Tibial nerve (tissue), 4 donors: ENCODE measurements around the gene DGCR8. TPM values are rescaled to one million over a fixed set of nuclear protein-coding genes. Genes with fewer than 3 reads are reported as not detected.

ENCODE experiments used
- DNase-seq, 2 donors: peaks; one replicate each; pipeline ENCODE4 v3.0.0-alpha.2; 2019; ENCODE audit warnings: low spot score in 2 of 2
- H3K27ac ChIP-seq, 4 donors: fragments of 200-600 bp; sonication (generic) in 3 of 4; one replicate each; pipeline ENCODE4 v1.5.1; 2017 to 2019; ENCODE audit warnings: mild to moderate bottlenecking in 1 of 4
- H3K27me3 ChIP-seq, 2 donors: fragments of 200-600 bp; sonication (generic) in 1 of 2; one replicate each; pipeline versions ENCODE4 v1.5.1 to v1.6.0; 2017 to 2019
- H3K36me3 ChIP-seq, 3 donors: fragments of 200-600 bp; sonication (generic); one replicate each; pipeline ENCODE4 v1.5.1; 2018 to 2019
- H3K4me1 ChIP-seq, 4 donors: fragments of 200-600 bp; sonication (generic) in 3 of 4; one replicate each; pipeline ENCODE4 v1.5.1; 2017 to 2019
- H3K4me3 ChIP-seq, 4 donors: fragments of 200-600 bp; sonication (generic) in 3 of 4; one replicate each; pipeline ENCODE4 v1.5.1; 2017 to 2019; ENCODE audit warnings: mild to moderate bottlenecking in 1 of 4, moderate library complexity in 1 of 4
- H3K9me3 ChIP-seq, 4 donors: fragments of 200-600 bp; sonication (generic) in 3 of 4; one replicate each; pipeline ENCODE4 v1.5.1; 2017 to 2019
- EP300 ChIP-seq, 2 donors: sonication (generic); formaldehyde crosslinking; IDR thresholded peaks; one replicate each; pipeline ENCODE4 v1.6.1; 2017; ENCODE audit warnings: antibody characterized with exemption in 2 of 2, mild to moderate bottlenecking in 1 of 2
- POLR2A ChIP-seq, 2 donors: fragments of 450-650 bp; IDR thresholded peaks; one replicate each; pipeline ENCODE4 v1.6.1; 2017; ENCODE audit warnings: antibody characterized with exemption in 2 of 2, mild to moderate bottlenecking in 2 of 2, moderate library complexity in 2 of 2
- WGBS, 2 donors: methylation state at CpG; one replicate each; pipeline ENCODE4 v1.1.5; 2018; 5-methylcytosine and 5-hydroxymethylcytosine counted together
- total RNA-seq, 4 donors: library from RNA; depleted of rRNA; stranded (reverse); fragments of >200 nt; gene quantifications; one replicate each; pipeline ENCODE4 v1.1.0, GENCODE V29; 2016
- TF ChIP-seq, protein P1 (sequence below), 5 experiments: fragments of 200-600 bp in 3 of 5; fragments of 450-650 bp in 2 of 5; sonication (generic) in 3 of 5; IDR thresholded peaks; one replicate each; pipeline ENCODE4 v1.5.1; 2016 to 2019; ENCODE audit warnings: antibody characterized with exemption in 5 of 5, mild to moderate bottlenecking in 3 of 5, moderate library complexity in 2 of 5

DGCR8 gene
- total RNA-seq, 4 donors from 2014 or later = 23.0 to 35.1 (median 26.0) TPM

DNA sequence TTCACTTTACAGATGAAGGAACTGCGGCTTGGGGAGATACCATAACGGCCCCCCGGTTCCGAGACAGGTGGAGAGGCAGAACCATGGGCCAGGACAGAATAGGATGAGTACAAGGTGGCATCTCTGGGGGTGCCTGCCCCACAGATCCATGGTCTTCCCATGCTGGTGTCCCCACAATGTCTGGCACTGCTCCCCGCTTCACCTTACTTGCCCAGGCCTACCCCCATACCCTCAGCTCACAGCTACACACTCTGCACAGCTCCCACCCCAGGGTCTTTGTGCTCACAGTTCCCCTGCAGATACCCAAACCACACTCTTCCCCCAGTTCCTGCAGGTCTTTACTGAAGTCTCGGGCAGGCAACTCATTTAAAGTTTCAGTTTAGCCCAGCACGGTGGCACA is 11.4 kb upstream of the DGCR8 start:
- H3K36me3 ChIP-seq = peaks cover 0 to 33% (median 0%) of the 10 kb centered on the region in 3 donors
- no peak for DNase-seq
- TF ChIP-seq, protein P1, sequence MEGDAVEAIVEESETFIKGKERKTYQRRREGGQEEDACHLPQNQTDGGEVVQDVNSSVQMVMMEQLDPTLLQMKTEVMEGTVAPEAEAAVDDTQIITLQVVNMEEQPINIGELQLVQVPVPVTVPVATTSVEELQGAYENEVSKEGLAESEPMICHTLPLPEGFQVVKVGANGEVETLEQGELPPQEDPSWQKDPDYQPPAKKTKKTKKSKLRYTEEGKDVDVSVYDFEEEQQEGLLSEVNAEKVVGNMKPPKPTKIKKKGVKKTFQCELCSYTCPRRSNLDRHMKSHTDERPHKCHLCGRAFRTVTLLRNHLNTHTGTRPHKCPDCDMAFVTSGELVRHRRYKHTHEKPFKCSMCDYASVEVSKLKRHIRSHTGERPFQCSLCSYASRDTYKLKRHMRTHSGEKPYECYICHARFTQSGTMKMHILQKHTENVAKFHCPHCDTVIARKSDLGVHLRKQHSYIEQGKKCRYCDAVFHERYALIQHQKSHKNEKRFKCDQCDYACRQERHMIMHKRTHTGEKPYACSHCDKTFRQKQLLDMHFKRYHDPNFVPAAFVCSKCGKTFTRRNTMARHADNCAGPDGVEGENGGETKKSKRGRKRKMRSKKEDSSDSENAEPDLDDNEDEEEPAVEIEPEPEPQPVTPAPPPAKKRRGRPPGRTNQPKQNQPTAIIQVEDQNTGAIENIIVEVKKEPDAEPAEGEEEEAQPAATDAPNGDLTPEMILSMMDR (IDR thresholded peaks at IDR 0.05) = no peak
- no peak for TF ChIP-seq EP300 (IDR thresholded peaks at IDR 0.05)
- TF ChIP-seq POLR2A (IDR thresholded peaks at IDR 0.05) = no peak
- H3K27me3 ChIP-seq = no peaks in the 10 kb centered on the region
- no peak overlapping the region for H3K4me3 ChIP-seq
- no peak overlapping the region for H3K27ac ChIP-seq
- no peaks in the 10 kb centered on the region for H3K4me1 ChIP-seq
- WGBS, 2 donors = 89 to 90% methylated on average over 6 to 7 of the region's 7 CpGs
- no peaks in the 10 kb centered on the region for H3K9me3 ChIP-seq

DNA sequence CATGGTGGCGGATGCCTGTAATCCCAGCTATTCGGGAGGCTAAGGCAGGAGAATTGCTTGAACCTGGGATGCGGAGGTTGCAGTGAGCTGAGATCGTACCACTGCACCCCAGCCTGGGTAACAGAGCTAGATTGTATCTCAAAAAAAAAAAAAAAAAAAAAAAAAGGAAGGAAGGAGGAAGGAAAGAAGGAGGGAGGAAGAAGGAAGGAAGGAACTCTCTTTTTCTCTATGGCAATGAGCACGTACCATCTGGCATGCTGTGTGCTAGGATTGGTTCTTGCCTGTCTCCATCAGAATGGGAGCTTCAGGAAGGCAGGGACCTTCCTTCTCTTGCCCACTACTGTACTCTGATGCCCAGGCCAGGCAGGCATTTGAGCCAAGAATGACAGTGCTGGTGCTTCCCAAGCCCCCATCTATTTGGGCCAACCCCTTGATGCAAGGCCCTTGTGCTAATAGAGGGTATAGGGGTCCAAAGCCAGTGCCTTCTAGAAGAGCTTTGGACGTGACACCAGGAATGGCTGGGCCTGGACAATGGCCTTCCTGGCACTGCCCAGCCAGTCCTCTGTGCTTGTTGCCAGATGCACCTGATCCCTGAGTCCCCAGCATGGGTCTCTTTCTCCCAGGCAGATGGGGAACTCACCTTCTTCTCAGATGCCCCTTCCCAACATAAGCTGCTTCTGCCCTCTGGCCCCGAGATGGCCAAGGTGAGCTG is 10.6 kb upstream of the DGCR8 start:
- H3K4me1 ChIP-seq = no peaks in the 10 kb centered on the region
- WGBS, 2 donors = 92% methylated on average over 5 of the region's 7 CpGs
- no peak for DNase-seq
- no peak overlapping the region for H3K4me3 ChIP-seq
- H3K27ac ChIP-seq = no peak overlapping the region
- H3K27me3 ChIP-seq = no peaks in the 10 kb centered on the region
- H3K9me3 ChIP-seq = no peaks in the 10 kb centered on the region
- TF ChIP-seq POLR2A (IDR thresholded peaks at IDR 0.05) (no peak), EP300 (IDR thresholded peaks at IDR 0.05) (no peak)
- TF ChIP-seq, protein P1 (IDR thresholded peaks at IDR 0.05) = no peak
- peaks cover 0 to 24% (median 0%) of the 10 kb centered on the region in 3 donors for H3K36me3 ChIP-seq

DNA sequence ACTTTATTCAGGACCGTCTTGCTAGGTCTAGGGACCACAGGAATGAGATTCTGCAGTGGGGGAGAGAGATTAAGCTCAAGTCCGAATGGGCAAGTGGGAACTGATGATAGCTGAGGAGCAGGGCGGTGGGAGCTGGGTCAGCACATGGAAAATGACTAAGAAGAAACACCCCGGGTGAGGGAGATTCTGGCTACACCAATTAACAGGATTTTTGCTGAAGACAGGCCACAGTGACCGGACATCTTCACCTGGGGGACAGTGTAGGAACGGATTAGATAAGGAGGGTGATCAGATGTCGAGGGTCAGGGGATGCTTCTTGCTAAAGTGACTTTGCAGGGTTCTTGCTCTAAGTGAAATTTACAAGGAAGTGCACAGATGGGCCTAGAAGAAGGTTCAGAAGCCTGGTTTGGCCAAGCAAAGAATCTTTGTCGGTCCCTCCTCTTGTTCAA is 8.5 kb upstream of the DGCR8 start:
- TF ChIP-seq POLR2A (IDR thresholded peaks at IDR 0.05) (no peak), EP300 (IDR thresholded peaks at IDR 0.05) (no peak)
- TF ChIP-seq, protein P1 (IDR thresholded peaks at IDR 0.05) = no peak
- WGBS, 2 donors = 84 to 89% methylated on average over 8 of the region's 8 CpGs
- DNase-seq = no peak

DNA sequence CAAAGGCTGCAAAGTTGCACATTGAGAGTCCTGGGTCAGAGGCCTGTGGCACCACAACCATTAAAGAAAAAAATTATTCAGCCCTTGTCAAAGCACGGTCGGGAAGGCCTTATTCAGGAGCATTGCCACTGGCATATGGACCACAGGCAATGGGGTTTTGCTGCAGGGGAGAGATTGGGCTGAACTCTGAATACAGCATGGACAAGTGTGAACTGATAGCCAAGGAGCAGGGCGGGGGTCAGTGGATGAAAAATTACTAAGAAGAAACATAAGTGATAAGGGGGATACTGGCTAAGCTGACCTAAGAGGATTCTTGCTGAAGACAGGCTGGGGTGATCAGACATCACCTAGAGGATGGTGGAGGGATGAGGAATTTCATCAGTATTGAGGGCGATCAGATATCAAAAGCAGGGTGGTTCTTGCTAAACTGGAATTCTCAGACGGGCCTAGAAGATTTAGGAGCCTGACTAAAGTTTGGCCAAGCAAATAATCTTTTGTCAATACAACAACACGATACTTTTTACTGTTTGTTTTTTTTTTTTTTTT is 3.3 kb upstream of the DGCR8 start:
- H3K27me3 ChIP-seq = no peaks in the 10 kb centered on the region
- no peak for DNase-seq
- no peak for TF ChIP-seq POLR2A (IDR thresholded peaks at IDR 0.05)
- no peak for TF ChIP-seq EP300 (IDR thresholded peaks at IDR 0.05)
- TF ChIP-seq, protein P1 (IDR thresholded peaks at IDR 0.05) = no peak
- no peak overlapping the region for H3K27ac ChIP-seq
- H3K36me3 ChIP-seq = no peaks in the 10 kb centered on the region
- no peaks in the 10 kb centered on the region for H3K9me3 ChIP-seq
- H3K4me1 ChIP-seq = peaks cover 0 to 18% (median 11%) of the 10 kb centered on the region in 4 donors
- no peak overlapping the region for H3K4me3 ChIP-seq
- WGBS, 2 donors = 66 to 72% methylated on average over 6 of the region's 6 CpGs

More for the DNA sequence above, 8.5 kb upstream of the DGCR8 start:
- H3K27me3 ChIP-seq = no peaks in the 10 kb centered on the region
- H3K27ac ChIP-seq = no peak overlapping the region
- peaks cover 0 to 4% (median 0%) of the 10 kb centered on the region in 3 donors for H3K36me3 ChIP-seq
- H3K9me3 ChIP-seq = no peaks in the 10 kb centered on the region
- H3K4me3 ChIP-seq = no peak overlapping the region
- H3K4me1 ChIP-seq = no peaks in the 10 kb centered on the region

DNA sequence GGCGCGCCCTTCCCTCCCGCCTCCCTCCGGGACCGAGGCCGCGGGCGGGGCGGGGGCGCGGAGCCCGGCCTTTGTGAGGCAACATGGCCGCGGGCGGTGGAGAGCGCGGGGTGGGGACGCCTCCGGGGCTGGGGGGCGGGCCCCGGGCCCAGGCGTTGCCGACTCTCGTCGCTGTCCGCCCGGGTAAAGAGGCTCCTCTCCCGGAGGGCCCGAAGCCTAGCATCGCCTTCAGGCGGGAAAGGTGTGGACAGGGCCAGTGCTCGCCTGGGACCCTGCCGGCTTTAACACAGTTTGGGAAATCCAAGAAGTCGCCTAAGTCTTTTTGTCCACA is 369 bp downstream of the DGCR8 start:
- DNase-seq = peak in 1 of 2 donors; percentile 17
- 0 to 2% methylated on average over 8 to 18 of the region's 34 CpGs for WGBS, 2 donors
- H3K4me1 ChIP-seq = peaks cover 0 to 55% (median 33%) of the 10 kb centered on the region in 4 donors

More for the DNA sequence above, 369 bp downstream of the DGCR8 start:
- TF ChIP-seq EP300 (IDR thresholded peaks at IDR 0.05) = no peak
- TF ChIP-seq, protein P1 (IDR thresholded peaks at IDR 0.05) = no peak
- no peak for TF ChIP-seq POLR2A (IDR thresholded peaks at IDR 0.05)
- peak overlapping the region; percentile 58 to 97 (median 79) for H3K4me3 ChIP-seq
- no peaks in the 10 kb centered on the region for H3K36me3 ChIP-seq
- H3K27ac ChIP-seq = peak overlapping the region; percentile 39 to 88 (median 86)
- H3K27me3 ChIP-seq = no peaks in the 10 kb centered on the region
- H3K9me3 ChIP-seq = no peaks in the 10 kb centered on the region
